KMS-11 (cell line): ENCODE data around the gene CFAP97D2.

Experiments used
- H2AFZ ChIP-seq: fragments of 200-600 bp; sonication (generic); 2 replicates; pipeline ENCODE4 v1.6.1; 2016; ENCODE audit warnings: antibody characterized with exemption, mixed run types, low read depth
- H3K27ac ChIP-seq: fragments of 200-600 bp; sonication (generic); 2 replicates; pipeline ENCODE4 v1.6.1; 2016; ENCODE audit warnings: mild to moderate bottlenecking, mixed run types
- H3K27me3 ChIP-seq: fragments of 200-600 bp; sonication (generic); 2 replicates; pipeline ENCODE4 v1.6.1; 2017; ENCODE audit warnings: mild to moderate bottlenecking, low read depth, mixed run types, moderate library complexity; ENCODE audit not compliant: insufficient read depth
- H3K36me3 ChIP-seq: fragments of 200-600 bp; sonication (generic); 2 replicates; pipeline ENCODE4 v1.6.1; 2017; ENCODE audit warnings: mild to moderate bottlenecking, mixed run types; ENCODE audit not compliant: insufficient read depth
- H3K4me1 ChIP-seq: fragments of 200-600 bp; sonication (generic); 2 replicates; pipeline ENCODE4 v1.6.1; 2016; ENCODE audit warnings: mild to moderate bottlenecking, low read depth, mixed run types; ENCODE audit not compliant: poor library complexity, severe bottlenecking
- H3K4me2 ChIP-seq: fragments of 200-600 bp; sonication (generic); 2 replicates; pipeline ENCODE4 v1.7.0; 2016; ENCODE audit warnings: mild to moderate bottlenecking, mixed run types
- H3K4me3 ChIP-seq: fragments of 200-600 bp; sonication (generic); IDR thresholded peaks from 2 replicates; pipeline ENCODE4 v1.6.1; 2017; ENCODE audit warnings: low read depth, low read length, mixed read lengths; ENCODE audit not compliant: insufficient read depth
- H3K79me2 ChIP-seq: fragments of 200-600 bp; sonication (generic); 2 replicates; pipeline ENCODE4 v1.6.1; 2016; ENCODE audit warnings: low read depth, mixed run types; ENCODE audit not compliant: insufficient read depth
- H3K9ac ChIP-seq: fragments of 200-600 bp; sonication (generic); 2 replicates; pipeline ENCODE4 v1.6.1; 2016; ENCODE audit warnings: mild to moderate bottlenecking, mixed run types
- H4K20me1 ChIP-seq: fragments of 200-600 bp; sonication (generic); 2 replicates; pipeline ENCODE4 v1.6.1; 2016; ENCODE audit warnings: mild to moderate bottlenecking, mixed run types; ENCODE audit not compliant: insufficient read depth
- CTCF ChIP-seq: fragments of 200-600 bp; sonication (generic); conservative IDR thresholded peaks from 2 replicates; pipeline ENCODE4 v1.6.1; 2017; ENCODE audit warnings: low read depth, mild to moderate bottlenecking, antibody characterized with exemption, low read length, moderate library complexity, mixed read lengths

Gene CFAP97D2

GRCh38 chr13:114199954-114200353, 20.9 kb downstream of the CFAP97D2 start:
- Histone ChIP-seq H3K27ac (no peak overlapping the region), H4K20me1 (no peaks in the 10 kb centered on the region), H3K4me3 (no peak overlapping the region), H3K4me1 (no peaks in the 10 kb centered on the region), H3K27me3 (no peaks in the 10 kb centered on the region), H3K4me2 (no peak overlapping the region), H3K36me3 (no peaks in the 10 kb centered on the region), H2AFZ (no peak overlapping the region), H3K79me2 (no peaks in the 10 kb centered on the region), H3K9ac (no peak overlapping the region)
- TF ChIP-seq CTCF, result no peak

- H2AFZ ChIP-seq, result no peak overlapping the region
- H3K9ac ChIP-seq, result no peak overlapping the region
- H4K20me1 ChIP-seq, result no peaks in the 10 kb centered on the region
- no peak overlapping the region for H3K4me2 ChIP-seq
- H3K4me1 ChIP-seq, result no peaks in the 10 kb centered on the region
- H3K27ac ChIP-seq, result no peak overlapping the region
- H3K79me2 ChIP-seq, result no peaks in the 10 kb centered on the region
- no peaks in the 10 kb centered on the region for H3K27me3 ChIP-seq
- no peak overlapping the region for H3K4me3 ChIP-seq
- H3K36me3 ChIP-seq, result no peaks in the 10 kb centered on the region
- no peak for TF ChIP-seq CTCF
Measured at GRCh38 chr13:114200399-114200911, 21.4 kb downstream of the CFAP97D2 start.

GRCh38 chr13:114202581-114202980, 23.5 kb downstream of the CFAP97D2 start:
- no peak overlapping the region for H3K4me2 ChIP-seq
- H3K9ac ChIP-seq, result no peak overlapping the region
- no peaks in the 10 kb centered on the region for H3K27me3 ChIP-seq
- no peaks in the 10 kb centered on the region for H4K20me1 ChIP-seq
- no peaks in the 10 kb centered on the region for H3K4me1 ChIP-seq
- H2AFZ ChIP-seq, result no peak overlapping the region
- no peak overlapping the region for H3K27ac ChIP-seq
- TF ChIP-seq CTCF, result no peak
- H3K4me3 ChIP-seq, result no peak overlapping the region
- no peaks in the 10 kb centered on the region for H3K79me2 ChIP-seq
- H3K36me3 ChIP-seq, result no peaks in the 10 kb centered on the region

- Histone ChIP-seq H3K4me2 (no peak overlapping the region), H3K27ac (no peak overlapping the region), H3K9ac (no peak overlapping the region), H3K79me2 (no peaks in the 10 kb centered on the region), H3K4me1 (no peaks in the 10 kb centered on the region), H3K27me3 (no peaks in the 10 kb centered on the region), H4K20me1 (no peaks in the 10 kb centered on the region), H3K4me3 (no peak overlapping the region), H2AFZ (no peak overlapping the region), H3K36me3 (no peaks in the 10 kb centered on the region)
- no peak for TF ChIP-seq CTCF
Measured at GRCh38 chr13:114203536-114203935, 24.5 kb downstream of the CFAP97D2 start.

GRCh38 chr13:114204894-114205293, 25.8 kb downstream of the CFAP97D2 start:
- Histone ChIP-seq H3K27ac (no peak overlapping the region), H3K4me2 (no peak overlapping the region), H3K4me3 (no peak overlapping the region), H3K9ac (no peak overlapping the region), H3K79me2 (no peaks in the 10 kb centered on the region), H3K27me3 (no peaks in the 10 kb centered on the region), H2AFZ (no peak overlapping the region), H4K20me1 (no peaks in the 10 kb centered on the region), H3K36me3 (no peaks in the 10 kb centered on the region), H3K4me1 (no peaks in the 10 kb centered on the region)
- no peak for TF ChIP-seq CTCF
